ENCODE measurements around the gene PSMB4.
A peak's percentile ranks its signal among the peaks of the same experiment; 100 is the strongest.

PSMB4 gene

GRCh38 chr1:151369302-151369610, 30.1 kb upstream of the PSMB4 start:
- H2AFZ ChIP-seq = no peak overlapping the region
- no peak for TF ChIP-seq CTCF (IDR thresholded peaks at IDR 0.05)
- no peak overlapping the region for H3K4me2 ChIP-seq (ENCODE audit: low read length)
- H3K27me3 ChIP-seq (ENCODE audit: control insufficient read depth, insufficient read depth, low read length) = no peaks in the 10 kb centered on the region
- no peak overlapping the region for H3K4me3 ChIP-seq (ENCODE audit: low read depth, low read length)
- no peak overlapping the region for H3K27ac ChIP-seq
- peaks cover 6% of the 10 kb centered on the region for H3K4me1 ChIP-seq
- H3K79me2 ChIP-seq = no peaks in the 10 kb centered on the region
- no peaks in the 10 kb centered on the region for H3K36me3 ChIP-seq (ENCODE audit: control insufficient read depth, insufficient read depth, low read length)
- H3K9ac ChIP-seq = no peak overlapping the region
- no peaks in the 10 kb centered on the region for H3K9me3 ChIP-seq (ENCODE audit: control insufficient read depth, low read length)

- Histone ChIP-seq H3K79me2 (no peaks in the 10 kb centered on the region), H3K36me3 (ENCODE audit: control insufficient read depth, insufficient read depth, low read length) (no peaks in the 10 kb centered on the region), H2AFZ (no peak overlapping the region), H3K27ac (no peak overlapping the region), H3K9ac (no peak overlapping the region), H3K4me1 (peaks cover 6% of the 10 kb centered on the region), H3K4me2 (ENCODE audit: low read length) (no peak overlapping the region), H3K4me3 (ENCODE audit: low read depth, low read length) (no peak overlapping the region), H3K27me3 (ENCODE audit: control insufficient read depth, insufficient read depth, low read length) (no peaks in the 10 kb centered on the region), H3K9me3 (ENCODE audit: control insufficient read depth, low read length) (no peaks in the 10 kb centered on the region)
- TF ChIP-seq CTCF (IDR thresholded peaks at IDR 0.05) = no peak
Measured at GRCh38 chr1:151369621-151370048, 29.7 kb upstream of the PSMB4 start.

GRCh38 chr1:151370211-151370911, 29.0 kb upstream of the PSMB4 start:
- H2AFZ ChIP-seq = no peak overlapping the region
- no peaks in the 10 kb centered on the region for H3K36me3 ChIP-seq (ENCODE audit: control insufficient read depth, insufficient read depth, low read length)
- H3K9me3 ChIP-seq (ENCODE audit: control insufficient read depth, low read length) = no peaks in the 10 kb centered on the region
- H3K4me3 ChIP-seq (ENCODE audit: low read depth, low read length) = no peak overlapping the region
- TF ChIP-seq CTCF (IDR thresholded peaks at IDR 0.05) = no peak
- no peak overlapping the region for H3K4me2 ChIP-seq (ENCODE audit: low read length)
- no peak overlapping the region for H3K9ac ChIP-seq
- H3K4me1 ChIP-seq = peaks cover 6% of the 10 kb centered on the region
- H3K79me2 ChIP-seq = no peaks in the 10 kb centered on the region
- H3K27me3 ChIP-seq (ENCODE audit: control insufficient read depth, insufficient read depth, low read length) = no peaks in the 10 kb centered on the region
- H3K27ac ChIP-seq = no peak overlapping the region

- Histone ChIP-seq H3K79me2 (no peaks in the 10 kb centered on the region), H3K9ac (no peak overlapping the region), H3K4me3 (ENCODE audit: low read depth, low read length) (no peak overlapping the region), H3K27ac (peak overlapping the region; percentile 56), H3K9me3 (ENCODE audit: control insufficient read depth, low read length) (no peaks in the 10 kb centered on the region), H3K4me1 (peaks cover 6% of the 10 kb centered on the region), H3K36me3 (ENCODE audit: control insufficient read depth, insufficient read depth, low read length) (no peaks in the 10 kb centered on the region), H3K27me3 (ENCODE audit: control insufficient read depth, insufficient read depth, low read length) (no peaks in the 10 kb centered on the region), H2AFZ (peak overlapping the region; percentile 51), H3K4me2 (ENCODE audit: low read length) (peak overlapping the region; percentile 43)
- TF ChIP-seq CTCF (IDR thresholded peaks at IDR 0.05) = no peak
Measured at GRCh38 chr1:151371370-151372057, 27.9 kb upstream of the PSMB4 start.
